HAP-1 (cell line): ENCODE data around the gene USP15.
"Not testable (repeated sequence)": the region's sequence is repeated elsewhere in the genome, so short reads cannot be mapped to it uniquely, and the experiment has no call there.

Experiments used
- DNase-seq, 2 experiments: peaks; one replicate each; pipeline ENCODE4 v3.0.0-alpha.2; 2016 to 2020; ENCODE audit warnings: low spot score in 2 of 2
- H3K27me3 ChIP-seq: fragments of 250-450 bp; sonication (Bioruptor Pico); 2 replicates; pipeline ENCODE4 v1.5.1; 2020; ENCODE audit warnings: low read depth, mild to moderate bottlenecking, moderate library complexity
- H3K36me3 ChIP-seq: fragments of 250-450 bp; sonication (Bioruptor Pico); replicated peaks from 2 replicates; pipeline ENCODE4 v1.5.1; 2020; ENCODE audit warnings: mild to moderate bottlenecking
- H3K4me1 ChIP-seq: fragments of 250-450 bp; sonication (Bioruptor Pico); 2 replicates; pipeline ENCODE4 v1.5.1; 2020; ENCODE audit warnings: mild to moderate bottlenecking
- H3K4me3 ChIP-seq: fragments of 250-450 bp; sonication (Bioruptor Pico); 2 replicates; pipeline ENCODE4 v1.5.1; 2020; ENCODE audit warnings: mild to moderate bottlenecking, moderate library complexity
- H3K9me3 ChIP-seq: fragments of 250-450 bp; sonication (Bioruptor Pico); 2 replicates; pipeline ENCODE4 v1.5.1; 2020; ENCODE audit warnings: mild to moderate bottlenecking, moderate library complexity
- in situ Hi-C: fragments of 300-500 bp; cut with MboI; formaldehyde crosslinking; loops from 3 replicates; pipeline ENCODE4 v1.14.3; 2020; ENCODE audit warnings: low sequenced_read_pairs, inconsistent platforms, mixed read lengths

The USP15 gene

GRCh38 chr12:62361048-62361447 lies 100.8 kb downstream of the USP15 start:
- in situ Hi-C loops = no loop called here
- Histone ChIP-seq H3K9me3 (no peaks in the 10 kb centered on the region), H3K36me3 (no peaks in the 10 kb centered on the region; the same call in 1 of the 2 replicates), H3K27me3 (no peaks in the 10 kb centered on the region), H3K4me1 (no peaks in the 10 kb centered on the region), H3K4me3 (no peak overlapping the region)
- DNase-seq = no peak

DNA sequence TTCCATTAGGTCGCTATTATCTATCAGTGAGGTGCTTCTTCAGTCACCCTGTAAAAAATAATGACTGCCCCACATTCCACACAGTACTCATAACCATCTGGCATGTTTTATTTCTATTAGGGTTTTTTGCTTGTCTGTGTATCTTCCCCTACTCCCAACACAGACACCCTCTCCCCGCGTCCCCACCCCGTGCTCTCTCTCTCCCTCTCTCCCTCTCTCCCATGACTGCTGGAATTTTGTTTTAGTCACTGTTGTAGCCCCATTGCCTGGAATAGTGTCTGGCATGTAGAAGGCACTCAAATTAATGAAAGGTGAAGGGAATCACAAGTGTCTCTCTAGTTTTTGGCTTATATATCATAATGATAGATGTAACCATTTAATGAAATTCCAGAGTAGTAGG lies 103.3 kb downstream of the USP15 start:
- Histone ChIP-seq H3K36me3 (no peaks in the 10 kb centered on the region; the same call in 1 of the 2 replicates), H3K4me3 (no peak overlapping the region), H3K9me3 (no peaks in the 10 kb centered on the region), H3K27me3 (no peaks in the 10 kb centered on the region), H3K4me1 (no peaks in the 10 kb centered on the region)
- in situ Hi-C loops = no loop called here
- no peak for DNase-seq

GRCh38 chr12:62364697-62365096 lies 104.5 kb downstream of the USP15 start:
- H3K4me3 ChIP-seq, DNase-seq, H3K36me3 ChIP-seq, in situ Hi-C loops, H3K9me3 ChIP-seq, H3K27me3 ChIP-seq, H3K4me1 ChIP-seq: not testable (repeated sequence)

DNA sequence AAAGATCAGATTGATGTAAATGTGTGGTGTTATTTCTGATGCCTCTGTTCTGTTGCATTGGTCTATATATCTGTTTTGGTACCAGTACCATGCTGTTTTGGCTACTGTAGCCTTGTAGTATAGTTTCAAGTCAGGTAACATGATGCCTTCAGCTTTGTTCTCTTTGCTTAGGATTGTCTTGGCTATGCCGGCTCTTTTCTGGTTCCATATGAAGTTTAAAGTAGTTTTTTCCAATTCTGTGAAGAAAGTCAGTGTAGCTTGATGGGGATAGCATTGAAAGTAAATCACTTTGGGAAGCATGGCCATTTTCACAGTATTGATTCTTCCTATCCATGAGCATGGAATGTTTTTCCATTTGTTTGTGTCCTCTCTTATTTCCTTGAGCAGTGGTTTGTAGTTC lies 105.6 kb downstream of the USP15 start:
- in situ Hi-C loops, DNase-seq, H3K9me3 ChIP-seq, H3K36me3 ChIP-seq, H3K4me1 ChIP-seq, H3K27me3 ChIP-seq, H3K4me3 ChIP-seq: not testable (repeated sequence)

- H3K4me1 ChIP-seq, H3K36me3 ChIP-seq, DNase-seq, H3K27me3 ChIP-seq, H3K9me3 ChIP-seq, H3K4me3 ChIP-seq, in situ Hi-C loops: not testable (repeated sequence)
Measured at GRCh38 chr12:62368430-62369223, 108.4 kb downstream of the USP15 start.

DNA sequence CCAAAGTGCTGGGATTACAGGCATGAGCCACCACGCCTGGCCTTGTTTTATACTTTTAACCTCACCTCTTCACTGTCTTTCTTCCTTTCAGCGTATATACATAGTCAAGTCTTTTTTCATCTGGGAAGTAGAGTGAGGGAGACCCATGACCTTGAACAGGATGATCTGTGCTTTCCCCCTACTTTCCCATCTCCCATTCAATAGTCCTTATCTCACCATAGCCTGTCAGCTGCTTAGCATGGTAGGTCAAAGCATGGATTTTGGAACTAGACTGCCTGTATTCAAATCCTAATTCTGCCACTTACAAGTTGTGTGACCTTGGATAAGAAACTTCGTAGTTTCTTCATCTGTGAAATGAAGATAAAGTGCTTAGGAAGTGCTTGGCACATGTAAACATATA lies 110.0 kb downstream of the USP15 start:
- in situ Hi-C loops = no loop called here
- Histone ChIP-seq H3K36me3 (no peaks in the 10 kb centered on the region; the same call in 1 of the 2 replicates), H3K4me1 (0 out of 2 replicates have a peak, but pooled peaks cover 2% of the 10 kb centered on the region), H3K9me3 (no peaks in the 10 kb centered on the region), H3K4me3 (no peak overlapping the region), H3K27me3 (no peaks in the 10 kb centered on the region)
- no peak for DNase-seq

- Histone ChIP-seq H3K4me1 (peaks cover 5% of the 10 kb centered on the region; the same call in 1 of the 2 replicates), H3K9me3 (no peaks in the 10 kb centered on the region), H3K4me3 (no peak overlapping the region), H3K36me3 (no peaks in the 10 kb centered on the region), H3K27me3 (no peaks in the 10 kb centered on the region)
- DNase-seq = no peak
- in situ Hi-C loops = no loop called here
Measured at GRCh38 chr12:62371661-62372060, 111.5 kb downstream of the USP15 start.

GRCh38 chr12:62372134-62372533 lies 111.9 kb downstream of the USP15 start:
- no peaks in the 10 kb centered on the region for H3K9me3 ChIP-seq
- H3K27me3 ChIP-seq = no peaks in the 10 kb centered on the region
- no peak for DNase-seq
- in situ Hi-C loops = no loop called here
- peaks cover 5% of the 10 kb centered on the region; the same call in 1 of the 2 replicates for H3K4me1 ChIP-seq
- no peak overlapping the region for H3K4me3 ChIP-seq
- H3K36me3 ChIP-seq = no peaks in the 10 kb centered on the region

GRCh38 chr12:62372825-62373224 lies 112.6 kb downstream of the USP15 start:
- H3K9me3 ChIP-seq = no peaks in the 10 kb centered on the region
- peaks cover 5% of the 10 kb centered on the region; the same call in 1 of the 2 replicates for H3K4me1 ChIP-seq
- DNase-seq = no peak
- no peak overlapping the region for H3K4me3 ChIP-seq
- H3K36me3 ChIP-seq = no peaks in the 10 kb centered on the region
- H3K27me3 ChIP-seq = no peaks in the 10 kb centered on the region
- in situ Hi-C loops = no loop called here

GRCh38 chr12:62375603-62376002 lies 115.4 kb downstream of the USP15 start:
- in situ Hi-C loops = no loop called here
- H3K27me3 ChIP-seq = no peaks in the 10 kb centered on the region
- H3K4me1 ChIP-seq = peaks cover 5% of the 10 kb centered on the region; the same call in 1 of the 2 replicates
- peak in 1 of 2 experiments; percentile 24 for DNase-seq
- H3K4me3 ChIP-seq = no peak overlapping the region
- no peaks in the 10 kb centered on the region for H3K9me3 ChIP-seq
- H3K36me3 ChIP-seq = no peaks in the 10 kb centered on the region

DNA sequence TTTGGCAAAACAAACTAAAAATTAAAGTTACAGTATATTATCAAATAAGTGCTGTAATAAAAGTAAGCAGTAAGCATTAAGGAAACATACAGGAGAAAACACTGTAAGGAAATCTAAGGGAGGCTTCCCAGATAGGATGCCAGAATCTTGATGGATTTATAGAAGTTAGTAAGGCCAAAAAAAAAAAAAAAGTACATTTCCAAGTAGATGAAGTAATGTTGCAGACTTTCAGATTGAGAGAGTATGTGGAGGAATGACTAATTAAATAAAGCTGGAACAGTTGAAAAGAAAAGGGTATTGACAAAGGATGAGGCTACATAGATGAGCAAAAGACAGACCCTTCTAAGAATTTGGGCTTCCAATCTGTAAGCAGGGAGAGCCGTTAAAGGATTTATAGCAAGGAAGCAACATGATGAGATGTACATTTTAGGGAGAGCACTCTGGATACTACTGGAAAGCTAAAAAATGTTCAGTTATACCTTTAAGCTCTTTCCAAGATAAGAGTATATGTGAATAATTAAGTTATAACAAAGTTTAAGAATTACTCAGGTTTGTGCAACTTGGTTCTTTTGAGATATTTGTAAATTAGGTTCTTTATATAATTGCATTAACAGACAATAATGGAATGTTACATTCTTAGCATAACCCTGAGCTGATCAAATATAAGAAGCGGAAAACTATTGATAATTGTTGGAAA lies 119.0 kb downstream of the USP15 start:
- DNase-seq = no peak
- Histone ChIP-seq H3K27me3 (no peaks in the 10 kb centered on the region), H3K9me3 (no peaks in the 10 kb centered on the region), H3K4me3 (no peak overlapping the region), H3K4me1 (peaks cover 4% of the 10 kb centered on the region; the same call in 1 of the 2 replicates), H3K36me3 (no peaks in the 10 kb centered on the region)
- in situ Hi-C loops = no loop called here

DNA sequence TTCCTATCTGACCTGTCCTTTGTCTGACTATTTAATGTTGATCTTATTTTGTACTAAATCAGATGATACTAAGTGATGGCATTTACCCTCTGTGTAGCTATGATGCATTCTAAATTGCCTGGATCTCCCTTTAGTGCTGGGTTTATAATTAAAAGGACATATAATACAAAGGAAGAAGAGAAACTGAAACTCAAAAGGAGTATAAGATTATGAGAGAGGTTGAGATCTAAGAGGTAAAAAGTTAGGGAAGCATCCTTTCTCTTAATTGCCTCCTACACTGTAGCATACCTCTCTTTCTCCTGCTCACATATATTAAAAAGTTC lies 119.5 kb downstream of the USP15 start:
- DNase-seq = no peak
- Histone ChIP-seq H3K4me1 (peaks cover 3% of the 10 kb centered on the region; the same call in 1 of the 2 replicates), H3K27me3 (no peaks in the 10 kb centered on the region), H3K36me3 (no peaks in the 10 kb centered on the region; the same call in 1 of the 2 replicates), H3K9me3 (no peaks in the 10 kb centered on the region), H3K4me3 (no peak overlapping the region)
- in situ Hi-C loops = no loop called here

DNA sequence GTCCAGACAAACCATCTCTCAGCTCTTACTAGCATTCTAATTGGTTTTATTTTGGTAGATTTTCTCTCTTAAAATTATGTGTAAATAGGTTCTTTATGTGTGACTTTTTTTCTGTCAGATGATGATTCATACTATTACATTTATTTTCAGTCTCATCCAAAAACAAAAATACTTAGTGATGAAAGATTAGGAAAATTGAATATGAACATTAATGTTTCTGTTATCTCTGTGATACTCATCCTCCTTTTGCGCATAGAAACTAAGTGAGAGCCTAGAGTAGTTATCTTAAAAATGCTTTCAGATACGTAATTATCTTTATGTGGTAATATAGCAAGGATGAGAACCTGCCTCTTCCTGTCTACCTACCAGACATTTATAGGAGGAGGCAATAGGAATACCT lies 122.3 kb downstream of the USP15 start:
- Histone ChIP-seq H3K4me3 (no peak overlapping the region), H3K4me1 (no peaks in the 10 kb centered on the region), H3K9me3 (no peaks in the 10 kb centered on the region), H3K36me3 (no peaks in the 10 kb centered on the region; the same call in 1 of the 2 replicates), H3K27me3 (no peaks in the 10 kb centered on the region)
- in situ Hi-C loops = no loop called here
- no peak for DNase-seq

- no peak overlapping the region for H3K4me3 ChIP-seq
- no peaks in the 10 kb centered on the region for H3K27me3 ChIP-seq
- H3K36me3 ChIP-seq = peaks cover 41% of the 10 kb centered on the region
- no peaks in the 10 kb centered on the region; the same call in 1 of the 2 replicates for H3K4me1 ChIP-seq
- no peak for DNase-seq
- in situ Hi-C loops = no loop called here
- no peaks in the 10 kb centered on the region for H3K9me3 ChIP-seq
Measured at GRCh38 chr12:62396750-62397149, 136.5 kb downstream of the USP15 start.
